Tibial nerve (tissue), 4 donors: Measurements from ENCODE around the gene VWC2L. TPM values are rescaled to one million over a fixed set of nuclear protein-coding genes. Genes with fewer than 3 reads are reported as not detected.

ENCODE experiments used
- DNase-seq, 2 donors: peaks; one replicate each; pipeline ENCODE4 v3.0.0-alpha.2; 2019; ENCODE audit warnings: low spot score in 2 of 2
- H3K27ac ChIP-seq, 4 donors: fragments of 200-600 bp; sonication (generic) in 3 of 4; one replicate each; pipeline ENCODE4 v1.5.1; 2017 to 2019; ENCODE audit warnings: mild to moderate bottlenecking in 1 of 4
- H3K27me3 ChIP-seq, 2 donors: fragments of 200-600 bp; sonication (generic) in 1 of 2; one replicate each; pipeline versions ENCODE4 v1.5.1 to v1.6.0; 2017 to 2019
- H3K36me3 ChIP-seq, 3 donors: fragments of 200-600 bp; sonication (generic); one replicate each; pipeline ENCODE4 v1.5.1; 2018 to 2019
- H3K4me1 ChIP-seq, 4 donors: fragments of 200-600 bp; sonication (generic) in 3 of 4; one replicate each; pipeline ENCODE4 v1.5.1; 2017 to 2019
- H3K4me3 ChIP-seq, 4 donors: fragments of 200-600 bp; sonication (generic) in 3 of 4; one replicate each; pipeline ENCODE4 v1.5.1; 2017 to 2019; ENCODE audit warnings: mild to moderate bottlenecking in 1 of 4, moderate library complexity in 1 of 4
- H3K9me3 ChIP-seq, 4 donors: fragments of 200-600 bp; sonication (generic) in 3 of 4; one replicate each; pipeline ENCODE4 v1.5.1; 2017 to 2019
- CTCF ChIP-seq, 5 experiments: fragments of 200-600 bp in 3 of 5; fragments of 450-650 bp in 2 of 5; sonication (generic) in 3 of 5; IDR thresholded peaks; one replicate each; pipeline ENCODE4 v1.5.1; 2016 to 2019; ENCODE audit warnings: antibody characterized with exemption in 5 of 5, mild to moderate bottlenecking in 3 of 5, moderate library complexity in 2 of 5
- EP300 ChIP-seq, 2 donors: sonication (generic); formaldehyde crosslinking; IDR thresholded peaks; one replicate each; pipeline ENCODE4 v1.6.1; 2017; ENCODE audit warnings: antibody characterized with exemption in 2 of 2, mild to moderate bottlenecking in 1 of 2
- POLR2A ChIP-seq, 2 donors: fragments of 450-650 bp; IDR thresholded peaks; one replicate each; pipeline ENCODE4 v1.6.1; 2017; ENCODE audit warnings: antibody characterized with exemption in 2 of 2, mild to moderate bottlenecking in 2 of 2, moderate library complexity in 2 of 2
- WGBS, 2 donors: methylation state at CpG; one replicate each; pipeline ENCODE4 v1.1.5; 2018; 5-methylcytosine and 5-hydroxymethylcytosine counted together
- total RNA-seq, 4 donors: library from RNA; depleted of rRNA; stranded (reverse); fragments of >200 nt; gene quantifications; one replicate each; pipeline ENCODE4 v1.1.0, GENCODE V29; 2016

Gene VWC2L
- total RNA-seq, 4 donors from 2014 or later, result not detected

GRCh38 chr2:214575465-214575864 is 164.6 kb downstream of the VWC2L start:
- 41 to 53% methylated on average over 7 of the region's 7 CpGs for WGBS, 2 donors
- peaks cover 0 to 6% (median 3%) of the 10 kb centered on the region in 4 donors for H3K4me1 ChIP-seq
- H3K9me3 ChIP-seq, result no peaks in the 10 kb centered on the region
- no peak for DNase-seq
- H3K4me3 ChIP-seq, result no peak overlapping the region
- H3K27ac ChIP-seq, result peak overlapping the region in 2 of 4 donors; percentile 4 to 70
- TF ChIP-seq POLR2A (IDR thresholded peaks at IDR 0.05), result no peak
- TF ChIP-seq CTCF (IDR thresholded peaks at IDR 0.05), result no peak
- no peak for TF ChIP-seq EP300 (IDR thresholded peaks at IDR 0.05)
- no peaks in the 10 kb centered on the region for H3K36me3 ChIP-seq
- no peaks in the 10 kb centered on the region for H3K27me3 ChIP-seq

GRCh38 chr2:214577769-214578168 is 166.9 kb downstream of the VWC2L start:
- DNase-seq, result no peak
- TF ChIP-seq EP300 (IDR thresholded peaks at IDR 0.05), result no peak
- TF ChIP-seq CTCF (IDR thresholded peaks at IDR 0.05), result no peak
- TF ChIP-seq POLR2A (IDR thresholded peaks at IDR 0.05), result no peak
- WGBS, 2 donors, result 88 to 93% methylated on average over 6 of the region's 6 CpGs
- H3K27ac ChIP-seq, result no peak overlapping the region
- no peaks in the 10 kb centered on the region for H3K27me3 ChIP-seq
- H3K9me3 ChIP-seq, result no peaks in the 10 kb centered on the region
- H3K4me3 ChIP-seq, result no peak overlapping the region
- H3K4me1 ChIP-seq, result peaks cover 0 to 6% (median 3%) of the 10 kb centered on the region in 4 donors
- no peaks in the 10 kb centered on the region for H3K36me3 ChIP-seq

GRCh38 chr2:214578442-214578841 is 167.6 kb downstream of the VWC2L start:
- Histone ChIP-seq H3K27ac (no peak overlapping the region), H3K4me3 (no peak overlapping the region), H3K36me3 (no peaks in the 10 kb centered on the region), H3K9me3 (no peaks in the 10 kb centered on the region), H3K27me3 (no peaks in the 10 kb centered on the region), H3K4me1 (peaks cover 0 to 6% (median 3%) of the 10 kb centered on the region in 4 donors)
- 33 to 40% methylated on average over 4 of the region's 4 CpGs for WGBS, 2 donors
- TF ChIP-seq EP300 (IDR thresholded peaks at IDR 0.05) (no peak), POLR2A (IDR thresholded peaks at IDR 0.05) (no peak), CTCF (IDR thresholded peaks at IDR 0.05) (no peak)
- DNase-seq, result no peak

- WGBS, 2 donors, result 67 to 70% methylated on average over 6 of the region's 6 CpGs
- no peak for TF ChIP-seq EP300 (IDR thresholded peaks at IDR 0.05)
- no peak for TF ChIP-seq POLR2A (IDR thresholded peaks at IDR 0.05)
- no peak for TF ChIP-seq CTCF (IDR thresholded peaks at IDR 0.05)
These were observed 168.2 kb downstream of the VWC2L start for GRCh38 chr2:214579035-214579434.

GRCh38 chr2:214587442-214587841 is 176.6 kb downstream of the VWC2L start:
- no peaks in the 10 kb centered on the region for H3K4me1 ChIP-seq
- DNase-seq, result no peak
- H3K4me3 ChIP-seq, result no peak overlapping the region
- no peaks in the 10 kb centered on the region for H3K9me3 ChIP-seq
- no peaks in the 10 kb centered on the region for H3K27me3 ChIP-seq
- H3K27ac ChIP-seq, result no peak overlapping the region
- WGBS, 2 donors, result 58 to 60% methylated on average over 3 of the region's 3 CpGs
- no peak for TF ChIP-seq POLR2A (IDR thresholded peaks at IDR 0.05)
- no peak for TF ChIP-seq EP300 (IDR thresholded peaks at IDR 0.05)
- no peak for TF ChIP-seq CTCF (IDR thresholded peaks at IDR 0.05)
- H3K36me3 ChIP-seq, result no peaks in the 10 kb centered on the region

More at GRCh38 chr2:214579035-214579434, 168.2 kb downstream of the VWC2L start:
- Histone ChIP-seq H3K36me3 (no peaks in the 10 kb centered on the region), H3K27ac (no peak overlapping the region), H3K9me3 (no peaks in the 10 kb centered on the region), H3K4me3 (no peak overlapping the region), H3K4me1 (peaks cover 0 to 5% (median 2%) of the 10 kb centered on the region in 4 donors), H3K27me3 (no peaks in the 10 kb centered on the region)
- no peak for DNase-seq
